OCI-LY3 (cell line): ENCODE data around the gene BOD1L1.

ENCODE experiments used
- CTCF ChIP-seq: fragments of 200-600, 300-600 bp; sonication (generic); IDR thresholded peaks from 2 replicates; pipeline ENCODE4 v1.5.1; 2014; ENCODE audit warnings: antibody characterized with exemption, low read length, low read depth
- EZH2phosphoT487 ChIP-seq: fragments of 200-600 bp; shearing (Covaris generic); IDR thresholded peaks from 2 replicates; pipeline ENCODE4 v1.6.1; 2018; ENCODE audit warnings: antibody characterized with exemption, mixed run types, low read depth

DNA sequence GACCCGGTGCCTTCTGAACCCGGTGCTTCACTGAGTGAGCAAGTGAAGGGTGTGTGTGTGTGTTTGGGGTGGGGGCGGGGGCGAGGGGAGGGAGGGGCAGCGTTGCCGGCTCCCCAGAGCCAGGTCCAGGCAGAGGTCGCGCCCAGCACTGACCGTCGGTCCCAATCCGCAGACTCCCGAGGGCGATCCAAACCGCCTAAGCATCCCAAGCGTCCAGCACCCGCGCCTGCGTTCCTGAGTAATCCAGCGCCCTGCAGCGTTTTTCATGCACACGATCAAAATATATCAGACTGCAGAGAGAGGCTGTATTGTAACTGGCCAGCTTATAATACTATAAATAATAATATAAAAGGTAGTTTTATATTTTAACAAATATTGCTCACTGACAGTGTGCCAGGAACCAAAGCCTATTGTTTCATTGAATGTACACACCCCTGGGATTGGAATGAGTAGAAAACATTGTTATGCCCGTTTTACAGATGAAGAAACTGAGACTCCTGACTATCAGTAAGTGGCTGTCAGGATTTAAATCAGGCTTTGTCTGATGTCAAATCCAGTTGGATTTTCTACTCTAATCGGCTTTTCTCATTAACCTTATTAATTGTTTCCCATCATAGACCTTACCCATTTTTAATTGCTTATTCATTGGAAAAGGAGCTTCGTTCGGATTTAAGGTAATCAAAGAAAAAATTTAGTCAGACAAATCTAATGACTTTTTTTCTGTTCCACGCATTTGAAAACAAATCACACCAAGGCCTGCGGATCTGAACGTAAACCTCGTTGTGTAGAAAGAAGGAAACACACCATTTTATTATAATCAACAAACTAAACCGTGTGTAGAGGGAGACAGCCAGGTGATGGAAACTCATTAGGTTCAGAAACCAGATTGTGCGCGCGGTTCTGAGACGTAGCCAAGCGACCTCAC lies 79.2 kb downstream of the BOD1L1 start:
- no peak for TF ChIP-seq EZH2phosphoT487
- no peak for TF ChIP-seq CTCF
